SU-DHL-6 (cell line): Measurements from ENCODE around the gene VPS35L.

Experiments
- H2AFZ ChIP-seq: fragments of 200-600 bp; sonication (generic); 2 replicates; pipeline ENCODE4 v1.6.1; 2014; ENCODE audit warnings: low read depth, mild to moderate bottlenecking, moderate library complexity, mixed read lengths, antibody characterized with exemption, low read length; ENCODE audit not compliant: severe bottlenecking
- H3F3A ChIP-seq: fragments of 200-600 bp; shearing (Covaris generic); 2 replicates; pipeline ENCODE4 v1.6.0; 2016; ENCODE audit warnings: antibody characterized with exemption, mild to moderate bottlenecking; ENCODE audit not compliant: insufficient read depth
- H3K27ac ChIP-seq: fragments of 200-600 bp; sonication (generic); 2 replicates; pipeline ENCODE4 v1.5.1; 2016; ENCODE audit warnings: low read depth, mild to moderate bottlenecking, low read length, moderate library complexity, mixed read lengths
- H3K27me3 ChIP-seq: fragments of 200-600 bp; sonication (generic), shearing (Covaris generic); 2 replicates; pipeline ENCODE4 v1.6.0; 2014; ENCODE audit warnings: mild to moderate bottlenecking, low read length
- H3K36me3 ChIP-seq: fragments of 200-600 bp; sonication (generic); 2 replicates; pipeline ENCODE4 v1.6.1; 2014; ENCODE audit warnings: mild to moderate bottlenecking, low read length, mixed read lengths
- H3K4me2 ChIP-seq: fragments of 300-600, 200-600 bp; shearing (Covaris generic), sonication (generic); 2 replicates; pipeline ENCODE4 v1.6.0; 2014; ENCODE audit warnings: low read length, low read depth, mild to moderate bottlenecking; ENCODE audit not compliant: poor library complexity, severe bottlenecking
- H3K4me3 ChIP-seq: fragments of 200-600 bp; sonication (generic); 2 replicates; pipeline ENCODE4 v1.5.1; 2014; ENCODE audit warnings: antibody characterized with exemption, low read length, mild to moderate bottlenecking, mixed read lengths; ENCODE audit not compliant: insufficient read depth, poor library complexity, severe bottlenecking
- H3K79me2 ChIP-seq: fragments of 200-600 bp; sonication (generic); 2 replicates; pipeline ENCODE4 v1.6.1; 2014; ENCODE audit warnings: mild to moderate bottlenecking, low read length, moderate library complexity; ENCODE audit not compliant: insufficient read depth
- H3K9ac ChIP-seq: fragments of 200-600 bp; sonication (generic); 2 replicates; pipeline ENCODE4 v1.7.0; 2014; ENCODE audit warnings: mild to moderate bottlenecking, low read length
- H3K9me2 ChIP-seq: fragments of 200-600 bp; sonication (generic); replicated peaks from 2 replicates; pipeline ENCODE4 v1.6.1; 2014; ENCODE audit warnings: low read length; ENCODE audit not compliant: insufficient read depth
- H3K9me3 ChIP-seq: fragments of 200-600 bp; sonication (generic); 2 replicates; pipeline ENCODE4 v1.6.1; 2014; ENCODE audit warnings: low read length, mixed read lengths; ENCODE audit not compliant: insufficient read depth
- H4K20me1 ChIP-seq: fragments of 200-600 bp; sonication (generic); 2 replicates; pipeline ENCODE4 v1.6.1; 2014; ENCODE audit warnings: low read depth, mild to moderate bottlenecking, antibody characterized with exemption, low read length, moderate library complexity, mixed read lengths
- CTCF ChIP-seq: fragments of 200-600 bp; sonication (generic); IDR thresholded peaks from one replicate; pipeline ENCODE4 v1.5.1; 2017; ENCODE audit warnings: antibody characterized with exemption, mild to moderate bottlenecking, low read length, moderate library complexity; ENCODE audit not compliant: insufficient read depth, poor library complexity, severe bottlenecking
- EZH2phosphoT487 ChIP-seq: fragments of 200-600 bp; sonication (generic), shearing (Covaris generic); conservative IDR thresholded peaks from 2 replicates; pipeline ENCODE4 v1.6.1; 2018; ENCODE audit warnings: mild to moderate bottlenecking, antibody characterized with exemption, low read length, moderate library complexity, mixed read lengths

Gene VPS35L

GRCh38 chr16:19649980-19650379 is 94.5 kb downstream of the VPS35L start:
- H3K9me3 ChIP-seq = no peaks in the 10 kb centered on the region
- no peaks in the 10 kb centered on the region for H3K27me3 ChIP-seq
- no peak for TF ChIP-seq EZH2phosphoT487
- no peak for TF ChIP-seq CTCF
- no peaks in the 10 kb centered on the region for H3K36me3 ChIP-seq
- H3K9me2 ChIP-seq = no peaks in the 10 kb centered on the region
- H3K4me2 ChIP-seq = no peak overlapping the region
- no peak overlapping the region for H2AFZ ChIP-seq
- H3K79me2 ChIP-seq = no peaks in the 10 kb centered on the region
- H3K27ac ChIP-seq = no peak overlapping the region
- no peak overlapping the region for H3K9ac ChIP-seq
- H4K20me1 ChIP-seq = no peaks in the 10 kb centered on the region
- H3K4me3 ChIP-seq = no peak overlapping the region
- no peaks in the 10 kb centered on the region for H3F3A ChIP-seq

GRCh38 chr16:19654147-19654546 is 98.6 kb downstream of the VPS35L start:
- Histone ChIP-seq H3K9me2 (no peaks in the 10 kb centered on the region), H3K9ac (no peak overlapping the region), H2AFZ (no peak overlapping the region), H3K4me2 (no peak overlapping the region), H3F3A (no peaks in the 10 kb centered on the region), H3K27ac (no peak overlapping the region), H3K9me3 (no peaks in the 10 kb centered on the region), H3K4me3 (no peak overlapping the region), H3K79me2 (no peaks in the 10 kb centered on the region), H3K27me3 (no peaks in the 10 kb centered on the region), H4K20me1 (no peaks in the 10 kb centered on the region), H3K36me3 (no peaks in the 10 kb centered on the region)
- TF ChIP-seq EZH2phosphoT487 (no peak), CTCF (no peak)

- H3K27ac ChIP-seq = no peak overlapping the region
- no peak overlapping the region for H3K9ac ChIP-seq
- no peaks in the 10 kb centered on the region for H3K79me2 ChIP-seq
- no peaks in the 10 kb centered on the region for H3K9me3 ChIP-seq
- H3K4me2 ChIP-seq = no peak overlapping the region
- H3K27me3 ChIP-seq = no peaks in the 10 kb centered on the region
- no peaks in the 10 kb centered on the region for H3K9me2 ChIP-seq
- TF ChIP-seq EZH2phosphoT487 (no peak), CTCF (no peak)
- no peaks in the 10 kb centered on the region for H3F3A ChIP-seq
- no peaks in the 10 kb centered on the region for H4K20me1 ChIP-seq
- no peak overlapping the region for H3K4me3 ChIP-seq
- no peaks in the 10 kb centered on the region for H3K36me3 ChIP-seq
- no peak overlapping the region for H2AFZ ChIP-seq
Measured at GRCh38 chr16:19655242-19655777, 99.8 kb downstream of the VPS35L start.
